H1 (cell line): Measurements from ENCODE around the gene PPP2R2C. TPM values are rescaled to one million over a fixed set of nuclear protein-coding genes. Genes with fewer than 3 reads are reported as not detected.

Experiments used
- CTCF ChIA-PET: fragments of 300-600 bp; sonication (Branson Sonifier 250); formaldehyde crosslinking; loops from one replicate; lab custom pipeline; 2021; ENCODE audit not compliant: partially characterized antibody; lab: Charles Lee
- POLR2A ChIA-PET: fragments of 300-600 bp; sonication (Branson Sonifier 250); formaldehyde crosslinking; loops from one replicate; lab custom pipeline; 2021; ENCODE audit warnings: inconsistent platforms; ENCODE audit not compliant: partially characterized antibody; lab: Charles Lee
- DNase-seq, 2 experiments: peaks; one replicate each; pipeline versions ENCODE4 v3.0.0 to v3.0.0-alpha.2; 2010 to 2022; ENCODE audit warnings: low spot score in 2 of 2, low read depth in 1 of 2, mixed read lengths in 1 of 2
- FAIRE-seq: peaks from 2 replicates; lab custom pipeline; 2011; peaks lifted over from hg19 to GRCh38; lab: Jason Lieb, UNC
- H2AFZ ChIP-seq: 2 replicates; pipeline ENCODE4 v1.8.1; 2012; ENCODE audit warnings: low read length, inconsistent platforms
- H2AK5ac ChIP-seq: 2 replicates; pipeline ENCODE4 v1.6.1; 2013; ENCODE audit warnings: low read depth, low read length
- H2BK120ac ChIP-seq: replicated peaks from 2 replicates; pipeline ENCODE3; 2013; ENCODE audit warnings: low read depth, low read length, inconsistent platforms
- H2BK12ac ChIP-seq: 2 replicates; pipeline ENCODE4 v1.6.1; 2013; ENCODE audit warnings: low read depth, low read length
- H2BK15ac ChIP-seq: 2 replicates; pipeline ENCODE4 v1.6.1; 2013; ENCODE audit warnings: low read length
- H2BK20ac ChIP-seq: 2 replicates; pipeline ENCODE4 v1.6.1; 2013; ENCODE audit warnings: low read length
- H2BK5ac ChIP-seq: 2 replicates; pipeline ENCODE4 v1.6.1; 2013; ENCODE audit warnings: low read depth, low read length
- H3K14ac ChIP-seq: 2 replicates; pipeline ENCODE4 v1.6.1; 2013; ENCODE audit warnings: inconsistent platforms; ENCODE audit not compliant: insufficient read length
- H3K18ac ChIP-seq: 2 replicates; pipeline ENCODE4 v1.6.1; 2013; ENCODE audit warnings: low read length; ENCODE audit errors: extremely low read depth
- H3K23ac ChIP-seq: 2 replicates; pipeline ENCODE4 v1.6.1; 2013; ENCODE audit warnings: inconsistent platforms; ENCODE audit not compliant: insufficient read length
- H3K23me2 ChIP-seq: 2 replicates; pipeline ENCODE4 v1.6.1; 2013; ENCODE audit warnings: low read depth, low read length
- H3K27ac ChIP-seq: 2 replicates; pipeline ENCODE4 v1.6.1; 2011; ENCODE audit warnings: low read depth, low read length, inconsistent platforms
- H3K27me3 ChIP-seq, 4 experiments: replicated peaks in 1 of 4; 1 replicate in 1 of 4; 2 replicates in 3 of 4; pipeline versions ENCODE4 v1.6.1 to v1.8.1; 2011 to 2013; ENCODE audit warnings: low read length in 3 of 4, mild to moderate bottlenecking in 3 of 4, inconsistent platforms in 2 of 4, mixed read lengths in 2 of 4, moderate library complexity in 1 of 4; ENCODE audit not compliant: control insufficient read depth in 3 of 4, insufficient read depth in 3 of 4; ENCODE audit errors: extremely low read depth in 1 of 4
- H3K36me3 ChIP-seq, 4 experiments: 2 replicates each; pipeline versions ENCODE4 v1.6.1 to v1.8.1; 2011 to 2013; ENCODE audit warnings: mild to moderate bottlenecking in 4 of 4, low read length in 3 of 4, moderate library complexity in 2 of 4, control low read depth in 1 of 4, inconsistent platforms in 1 of 4; ENCODE audit not compliant: insufficient read depth in 4 of 4, control insufficient read depth in 2 of 4
- H3K4ac ChIP-seq: replicated peaks from 2 replicates; pipeline ENCODE3; 2013; ENCODE audit warnings: low read length, low read depth, mixed read lengths, inconsistent platforms; ENCODE audit not compliant: insufficient read length
- H3K4me1 ChIP-seq, 4 experiments: replicated peaks in 1 of 4; 1 replicate in 1 of 4; 2 replicates in 3 of 4; pipeline versions ENCODE4 v1.6.1 to v1.8.1; 2011 to 2013; ENCODE audit warnings: low read length in 3 of 4, inconsistent platforms in 2 of 4, mixed read lengths in 1 of 4; ENCODE audit not compliant: insufficient read depth in 4 of 4, control insufficient read depth in 3 of 4
- H3K4me2 ChIP-seq, 2 experiments: 2 replicates each; pipeline versions ENCODE4 v1.6.1 to v1.8.1; 2011 to 2013; ENCODE audit warnings: low read depth in 2 of 2, low read length in 2 of 2, control low read depth in 1 of 2, inconsistent platforms in 1 of 2, mild to moderate bottlenecking in 1 of 2; ENCODE audit not compliant: insufficient read depth in 1 of 2
- H3K4me3 ChIP-seq, 4 experiments: fragments of 200-600, 300-600 bp in 1 of 4; sonication (generic), shearing (Covaris generic), sonication (Bioruptor Twin) in 1 of 4; 2 replicates each; pipeline versions ENCODE4 v1.5.1 to v1.8.1; 2011 to 2016; ENCODE audit warnings: low read length in 4 of 4, low read depth in 3 of 4, control low read depth in 2 of 4, inconsistent platforms in 2 of 4, mild to moderate bottlenecking in 2 of 4, mixed read lengths in 1 of 4, moderate library complexity in 1 of 4; ENCODE audit not compliant: insufficient read depth in 2 of 4; ENCODE audit errors: extremely low read depth in 1 of 4
- H3K56ac ChIP-seq: replicated peaks from 2 replicates; pipeline ENCODE3; 2013; ENCODE audit warnings: low read depth, mild to moderate bottlenecking, mixed read lengths, low read length, inconsistent platforms; ENCODE audit not compliant: insufficient read length
- H3K79me1 ChIP-seq: 2 replicates; pipeline ENCODE4 v1.6.1; 2013; ENCODE audit warnings: low read depth, low read length, control low read depth
- H3K79me2 ChIP-seq, 2 experiments: 2 replicates each; pipeline versions ENCODE4 v1.6.1 to v1.8.1; 2012 to 2013; ENCODE audit warnings: low read length in 2 of 2, mild to moderate bottlenecking in 2 of 2, inconsistent platforms in 1 of 2; ENCODE audit not compliant: insufficient read depth in 2 of 2, control insufficient read depth in 1 of 2
- H3K9ac ChIP-seq, 4 experiments: replicated peaks in 1 of 4; 1 replicate in 1 of 4; 2 replicates in 3 of 4; pipeline versions ENCODE4 v1.6.1 to v1.8.1; 2011 to 2013; ENCODE audit warnings: low read depth in 3 of 4, low read length in 3 of 4, control low read depth in 2 of 4, mild to moderate bottlenecking in 2 of 4, moderate library complexity in 2 of 4, inconsistent platforms in 1 of 4; ENCODE audit errors: extremely low read depth in 1 of 4
- H3K9me3 ChIP-seq, 2 experiments: 2 replicates each; pipeline versions ENCODE4 v1.6.1 to v1.8.1; 2012 to 2013; ENCODE audit warnings: mild to moderate bottlenecking in 2 of 2, moderate library complexity in 2 of 2, control low read depth in 1 of 2, inconsistent platforms in 1 of 2, low read depth in 1 of 2, low read length in 1 of 2, mixed read lengths in 1 of 2; ENCODE audit not compliant: insufficient read depth in 2 of 2
- H4K20me1 ChIP-seq, 2 experiments: replicated peaks in 1 of 2; 2 replicates each; pipeline versions ENCODE3 to v1.8.1; 2011 to 2013; ENCODE audit warnings: inconsistent platforms in 2 of 2, low read length in 2 of 2, mild to moderate bottlenecking in 1 of 2; ENCODE audit not compliant: insufficient read depth in 2 of 2, control insufficient read depth in 1 of 2
- H4K5ac ChIP-seq: 2 replicates; pipeline ENCODE4 v1.6.1; 2013; ENCODE audit warnings: low read length, low read depth, mixed read lengths, inconsistent platforms; ENCODE audit not compliant: insufficient read length
- H4K8ac ChIP-seq: 2 replicates; pipeline ENCODE4 v1.8.0; 2013; ENCODE audit warnings: mild to moderate bottlenecking, moderate library complexity, low read length, inconsistent platforms; ENCODE audit not compliant: insufficient read depth; ENCODE audit errors: extremely low read depth
- H4K91ac ChIP-seq: replicated peaks from 2 replicates; pipeline ENCODE3; 2013; ENCODE audit warnings: low read length, mixed read lengths, inconsistent platforms; ENCODE audit not compliant: insufficient read length
- CHD1 ChIP-seq: IDR thresholded peaks from 2 replicates; pipeline ENCODE4 v1.6.1; 2012; ENCODE audit warnings: low read depth, low read length, improper control_type of control experiment
- KDM1A ChIP-seq: fragments of 200-600, 300-600 bp; sonication (generic); IDR thresholded peaks from 2 replicates; pipeline ENCODE4 v1.7.1; 2016; ENCODE audit warnings: mild to moderate bottlenecking, low read length, borderline replicate concordance
- POLR2A ChIP-seq, 2 experiments: IDR thresholded peaks; 1 replicate in 1 of 2; 2 replicates in 1 of 2; pipeline ENCODE4 v1.6.1; 2011; ENCODE audit warnings: low read depth in 2 of 2, low read length in 2 of 2, mild to moderate bottlenecking in 2 of 2; ENCODE audit errors: control extremely low read depth in 1 of 2
- RAD21 ChIP-seq, 2 experiments: IDR thresholded peaks in 1 of 2; conservative IDR thresholded peaks in 1 of 2; 2 replicates each; pipeline ENCODE4 v1.6.1; 2011; ENCODE audit warnings: low read depth in 2 of 2, low read length in 2 of 2, improper control_type of control experiment in 1 of 2, inconsistent platforms in 1 of 2, mild to moderate bottlenecking in 1 of 2, moderate library complexity in 1 of 2
- RNF2 ChIP-seq: fragments of 200-900, 300-1000 bp; sonication (generic); IDR thresholded peaks from 2 replicates; pipeline ENCODE4 v1.7.1; 2016; ENCODE audit warnings: borderline replicate concordance, low read depth, mild to moderate bottlenecking, antibody characterized with exemption, low read length; ENCODE audit not compliant: poor library complexity, severe bottlenecking; ENCODE audit errors: missing control alignments
- WGBS, 2 experiments: shearing (Covaris generic) in 1 of 2; methylation state at CpG; one replicate each; pipeline versions ENCODE4 v1.1.6 to v1.1.7; 2013 to 2015; ENCODE audit warnings: low lambda C conversion rate in 2 of 2, mixed read lengths in 2 of 2, inconsistent platforms in 1 of 2, low coverage in 1 of 2, missing lambda C conversion rate in 1 of 2; ENCODE audit not compliant: insufficient replicate concordance in 2 of 2, insufficient coverage in 1 of 2, insufficient read length in 1 of 2; ENCODE audit errors: extremely low coverage in 1 of 2, missing lambda C conversion rate in 1 of 2; 5-methylcytosine and 5-hydroxymethylcytosine counted together
- polyA plus RNA-seq, 7 experiments: library from polyadenylated mRNA; depleted of rRNA in 3 of 7; stranded (reverse) in 5 of 7; unstranded in 2 of 7; fragments of >200 nt in 5 of 7; fragments of 200-250 nt in 2 of 7; gene quantifications; 1 replicate in 5 of 7; 2 replicates in 1 of 7; 4 replicates in 1 of 7; pipeline versions ENCODE4 v1.2.1 to v1.2.3, GENCODE V29; 2011 to 2013; ENCODE audit warnings: missing spikeins in 2 of 7, mixed read lengths in 2 of 7
- total RNA-seq: library from RNA; stranded (reverse); fragmentation: NEBNext Ultra II Directional; extraction: Animal tissue kit (Norgen Biotek cat#: 25700); gene quantifications from 2 replicates; pipeline ENCODE4 v1.2.1, GENCODE V29; 2021

Gene PPP2R2C
- total and polyA plus RNA-seq, 2 of the 8 experiments (the other 6 are each of a cell fraction or from before 2014, with no cell fraction given), result 6.4 TPM

DNA sequence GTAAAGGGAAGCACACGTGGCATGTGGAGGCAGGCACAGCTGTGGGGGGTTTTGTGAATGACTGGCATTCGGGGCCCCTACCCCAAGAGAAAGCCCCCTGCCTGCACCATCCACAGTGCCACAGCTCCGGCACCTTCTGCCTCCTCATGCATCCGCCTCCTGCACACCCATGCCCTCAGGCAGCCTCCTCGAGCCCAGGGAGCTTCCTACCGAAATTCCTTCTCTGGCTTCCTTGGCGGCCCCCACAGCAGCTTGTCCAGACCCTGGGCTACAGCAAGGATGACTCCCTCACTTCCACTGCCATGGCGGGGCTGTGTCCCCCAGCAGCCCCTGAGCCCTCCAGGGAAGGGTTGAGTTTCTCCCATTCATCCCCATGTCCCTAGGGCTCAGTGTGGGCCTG lies 102.9 kb downstream of the PPP2R2C start:
- Histone ChIP-seq H2BK20ac (no peak overlapping the region), H3K79me1 (no peaks in the 10 kb centered on the region), H2AFZ (no peak overlapping the region), H2BK12ac (no peak overlapping the region), H3K18ac (no peak overlapping the region), H3K23ac (no peak overlapping the region), H3K4me2 (no peak overlapping the region), H3K4ac (no peak overlapping the region), H3K56ac (no peak overlapping the region), H3K23me2 (no peaks in the 10 kb centered on the region), H3K9ac (no peak overlapping the region), H2BK120ac (no peak overlapping the region), H2BK5ac (no peak overlapping the region), H3K14ac (no peak overlapping the region), H2BK15ac (no peak overlapping the region), H2AK5ac (no peak overlapping the region), H3K27me3 (no peaks in the 10 kb centered on the region), H3K79me2 (no peaks in the 10 kb centered on the region), H3K36me3 (no peaks in the 10 kb centered on the region), H3K4me1 (peaks cover 2 to 14% (median 7%) of the 10 kb centered on the region in 4 experiments; a peak in 5 of 7 replicates), H3K27ac (no peak overlapping the region), H3K9me3 (no peaks in the 10 kb centered on the region), H4K20me1 (peaks cover 2 to 12% of the 10 kb centered on the region in 2 experiments), H4K8ac (peak overlapping the region; percentile 63), H3K4me3 (no peak overlapping the region), H4K91ac (no peak overlapping the region), H4K5ac (no peak overlapping the region)
- ChIA-PET POLR2A (no interaction called here), CTCF (interaction anchor here (1.0 to 1.7 kb wide), 5 partner anchors 9 to 177 kb away, joined by 3 read pairs; no protein-coding TSS in a partner anchor)
- WGBS, 2 experiments, result 83% methylated on average over 8 of the region's 8 CpGs; no CpG with 5 or more reads in 1 of the 2 experiments
- FAIRE-seq, result no peak
- no peak for DNase-seq
- no peak for TF ChIP-seq POLR2A (IDR thresholded peaks at IDR 0.05; ENCODE audit: control extremely low read depth in 1 of 2, low read depth in 2 of 2, low read length in 2 of 2)
- TF ChIP-seq KDM1A, result no peak
- TF ChIP-seq CHD1, result no peak
- no peak for TF ChIP-seq RAD21 (IDR thresholded peaks at IDR 0.05 in 1 of 2, conservative IDR thresholded peaks at IDR 0.05 in 1 of 2; ENCODE audit: low read depth in 2 of 2, low read length in 2 of 2)
- TF ChIP-seq RNF2, result no peak
